NCI-H69 (cell line): ENCODE data around the gene SKP2.

Source experiments
- DNase-seq: peaks from one replicate; lab custom pipeline; 2025; lab: John Stamatoyannopoulos, UW

SKP2 gene

GRCh38 chr5:36199620-36200019, 47.7 kb downstream of the SKP2 start:
- DNase-seq = no peak

GRCh38 chr5:36200513-36200912, 48.6 kb downstream of the SKP2 start:
- peak; percentile 31 for DNase-seq

GRCh38 chr5:36202521-36202961, 50.6 kb downstream of the SKP2 start:
- DNase-seq = no peak

GRCh38 chr5:36205329-36205728, 53.4 kb downstream of the SKP2 start:
- no peak for DNase-seq

- DNase-seq = no peak
Observed at GRCh38 chr5:36206913-36207312, 55.0 kb downstream of the SKP2 start.

- no peak for DNase-seq
Observed at GRCh38 chr5:36208786-36209185, 56.9 kb downstream of the SKP2 start.

- no peak for DNase-seq
Observed at GRCh38 chr5:36209664-36210063, 57.8 kb downstream of the SKP2 start.

- DNase-seq = no peak
Observed at GRCh38 chr5:36214436-36214835, 62.5 kb downstream of the SKP2 start.

GRCh38 chr5:36215910-36216309, 64.0 kb downstream of the SKP2 start:
- DNase-seq = no peak

GRCh38 chr5:36217567-36217966, 65.7 kb downstream of the SKP2 start:
- DNase-seq = no peak

GRCh38 chr5:36217988-36218387, 66.1 kb downstream of the SKP2 start:
- DNase-seq = no peak

- no peak for DNase-seq
Observed at GRCh38 chr5:36222620-36223019, 70.7 kb downstream of the SKP2 start.

- DNase-seq = no peak
Observed at GRCh38 chr5:36227046-36227445, 75.1 kb downstream of the SKP2 start.

GRCh38 chr5:36228505-36228904, 76.6 kb downstream of the SKP2 start:
- DNase-seq = no peak

- DNase-seq = no peak
Observed at GRCh38 chr5:36230151-36230790, 78.4 kb downstream of the SKP2 start.

GRCh38 chr5:36232533-36232932, 80.6 kb downstream of the SKP2 start:
- DNase-seq = no peak
